ENCODE results near the gene PCID2. TPM values are rescaled to one million over a fixed set of nuclear protein-coding genes. Genes with fewer than 3 reads are reported as not detected.

The PCID2 gene
- total RNA-seq, 1 donor from 2014 or later, result 99.6 TPM

- DNase-seq (ENCODE audit: low spot score), result no peak
- Histone ChIP-seq H3K27ac (no peak overlapping the region), H3K9me3 (ENCODE audit: low read depth) (no peaks in the 10 kb centered on the region), H3K79me2 (ENCODE audit: low read depth) (no peaks in the 10 kb centered on the region), H3K4me3 (no peak overlapping the region), H4K20me1 (ENCODE audit: low read depth) (peaks cover 6% of the 10 kb centered on the region), H3K36me3 (no peaks in the 10 kb centered on the region), H3K4me1 (peaks cover 12% of the 10 kb centered on the region), H3F3A (ENCODE audit: low read depth) (peaks cover 5% of the 10 kb centered on the region), H2AFZ (replicated peaks) (no peak overlapping the region), H3K4me2 (no peak overlapping the region), H3K27me3 (no peaks in the 10 kb centered on the region), H3K9ac (no peak overlapping the region)
- peaks cover 2% of the 10 kb centered on the region for H3K4me1 Mint-ChIP-seq
- H3K4me3 Mint-ChIP-seq, result no peak overlapping the region
- peaks cover 4% of the 10 kb centered on the region for H3K9me3 Mint-ChIP-seq
- peaks cover 31% of the 10 kb centered on the region for H3K36me3 Mint-ChIP-seq
- TF ChIP-seq, protein P1, sequence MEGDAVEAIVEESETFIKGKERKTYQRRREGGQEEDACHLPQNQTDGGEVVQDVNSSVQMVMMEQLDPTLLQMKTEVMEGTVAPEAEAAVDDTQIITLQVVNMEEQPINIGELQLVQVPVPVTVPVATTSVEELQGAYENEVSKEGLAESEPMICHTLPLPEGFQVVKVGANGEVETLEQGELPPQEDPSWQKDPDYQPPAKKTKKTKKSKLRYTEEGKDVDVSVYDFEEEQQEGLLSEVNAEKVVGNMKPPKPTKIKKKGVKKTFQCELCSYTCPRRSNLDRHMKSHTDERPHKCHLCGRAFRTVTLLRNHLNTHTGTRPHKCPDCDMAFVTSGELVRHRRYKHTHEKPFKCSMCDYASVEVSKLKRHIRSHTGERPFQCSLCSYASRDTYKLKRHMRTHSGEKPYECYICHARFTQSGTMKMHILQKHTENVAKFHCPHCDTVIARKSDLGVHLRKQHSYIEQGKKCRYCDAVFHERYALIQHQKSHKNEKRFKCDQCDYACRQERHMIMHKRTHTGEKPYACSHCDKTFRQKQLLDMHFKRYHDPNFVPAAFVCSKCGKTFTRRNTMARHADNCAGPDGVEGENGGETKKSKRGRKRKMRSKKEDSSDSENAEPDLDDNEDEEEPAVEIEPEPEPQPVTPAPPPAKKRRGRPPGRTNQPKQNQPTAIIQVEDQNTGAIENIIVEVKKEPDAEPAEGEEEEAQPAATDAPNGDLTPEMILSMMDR (IDR thresholded peaks at IDR 0.05), result no peak
- TF ChIP-seq EZH2phosphoT487 (IDR thresholded peaks at IDR 0.05), result no peak
- no peak for TF ChIP-seq EZH2 (IDR thresholded peaks at IDR 0.05)
- H3K27me3 Mint-ChIP-seq (ENCODE audit: insufficient read depth, low read depth), result no peaks in the 10 kb centered on the region
- H3K27ac Mint-ChIP-seq, result no peak overlapping the region
Measured at GRCh38 chr13:113171250-113172125, 37.0 kb downstream of the PCID2 start.

DNA sequence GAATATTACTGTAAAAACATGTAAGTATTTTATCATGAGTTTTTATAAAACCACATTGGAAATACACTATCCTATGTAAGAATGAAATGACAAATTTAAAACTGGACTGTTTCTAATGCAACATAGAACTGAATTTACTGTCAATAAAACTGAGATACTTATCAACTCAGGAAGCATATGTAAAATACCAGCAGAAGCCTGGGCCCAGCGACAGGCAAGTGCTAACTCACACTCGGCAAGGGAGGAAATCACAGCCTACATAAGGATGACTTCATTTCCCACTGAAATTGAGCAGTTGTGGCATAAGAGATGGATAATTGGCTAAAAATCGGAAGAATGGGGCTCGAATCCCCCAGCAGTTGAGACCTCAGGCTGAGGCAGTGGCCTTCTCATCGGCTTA lies 38.0 kb downstream of the PCID2 start:
- peaks cover 6% of the 10 kb centered on the region for H4K20me1 ChIP-seq (ENCODE audit: low read depth)
- no peaks in the 10 kb centered on the region for H3K9me3 ChIP-seq (ENCODE audit: low read depth)
- no peak for TF ChIP-seq EZH2phosphoT487 (IDR thresholded peaks at IDR 0.05)
- Mint-ChIP-seq H3K27me3 (ENCODE audit: insufficient read depth, low read depth) (peaks cover 2% of the 10 kb centered on the region), H3K4me3 (no peak overlapping the region), H3K27ac (no peak overlapping the region), H3K36me3 (peaks cover 25% of the 10 kb centered on the region), H3K9me3 (peaks cover 4% of the 10 kb centered on the region), H3K4me1 (no peaks in the 10 kb centered on the region)
- no peaks in the 10 kb centered on the region for H3K79me2 ChIP-seq (ENCODE audit: low read depth)
- H3K27ac ChIP-seq, result no peak overlapping the region
- H3K4me3 ChIP-seq, result no peak overlapping the region
- H3K4me2 ChIP-seq, result peak overlapping the region; percentile 31
- peaks cover 5% of the 10 kb centered on the region for H3F3A ChIP-seq (ENCODE audit: low read depth)
- peak overlapping the region; percentile 38 for H3K9ac ChIP-seq
- no peak overlapping the region for H2AFZ ChIP-seq (replicated peaks)
- DNase-seq (ENCODE audit: low spot score), result no peak
- H3K36me3 ChIP-seq, result no peaks in the 10 kb centered on the region
- H3K4me1 ChIP-seq, result peaks cover 12% of the 10 kb centered on the region
- H3K27me3 ChIP-seq, result no peaks in the 10 kb centered on the region

DNA sequence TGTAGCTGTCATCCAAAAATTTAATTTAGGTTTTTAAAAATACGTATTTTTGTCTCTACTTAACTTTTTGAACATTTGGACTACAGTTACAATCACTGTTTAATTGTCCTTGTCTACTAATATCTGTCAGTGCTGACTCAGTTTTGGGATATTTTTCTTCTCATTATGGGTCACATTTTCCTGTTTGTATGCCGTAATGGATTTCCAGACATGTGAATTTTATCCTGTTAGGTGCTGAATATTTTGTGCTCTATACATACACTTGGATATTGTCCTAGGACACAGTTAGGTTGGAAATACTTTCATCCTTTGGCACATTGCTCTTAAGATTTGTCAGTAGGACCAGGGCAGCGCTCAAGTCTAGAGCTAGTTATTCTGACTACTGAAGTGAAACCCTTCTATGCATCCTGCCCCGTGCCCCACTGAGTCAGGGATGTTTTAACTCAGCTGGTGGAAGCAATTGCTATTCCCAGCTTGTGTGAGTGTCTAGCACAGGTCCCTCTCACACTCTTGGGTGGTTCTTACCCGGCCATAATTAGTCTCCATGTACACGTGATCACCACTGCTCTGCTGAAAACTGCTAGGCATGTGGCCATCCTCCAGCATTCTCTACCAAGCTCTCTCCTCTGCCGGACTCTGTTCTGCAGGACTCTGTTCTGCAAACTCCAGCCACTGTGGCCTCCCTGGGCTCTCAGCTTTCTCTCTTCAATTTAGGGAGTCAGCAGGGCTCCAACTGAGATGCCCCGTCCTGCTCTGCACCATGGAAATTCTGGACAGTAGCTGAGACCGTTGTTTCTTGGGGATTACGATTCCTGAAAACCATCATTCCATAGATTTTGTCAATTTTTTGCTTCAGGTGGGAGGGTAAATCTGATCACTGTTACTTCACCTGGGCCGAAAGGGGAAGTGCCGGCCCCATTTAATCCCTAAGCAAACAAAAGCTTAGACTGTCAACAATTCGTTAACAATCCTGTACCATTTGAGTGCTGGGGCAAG lies 38.9 kb downstream of the PCID2 start:
- no peak for TF ChIP-seq EZH2phosphoT487 (IDR thresholded peaks at IDR 0.05)
- no peak for TF ChIP-seq EZH2 (IDR thresholded peaks at IDR 0.05)
- TF ChIP-seq, protein P1 (IDR thresholded peaks at IDR 0.05), result no peak
- Histone ChIP-seq H3K4me1 (peaks cover 12% of the 10 kb centered on the region), H2AFZ (replicated peaks) (no peak overlapping the region), H3K9me3 (ENCODE audit: low read depth) (no peaks in the 10 kb centered on the region), H3K27ac (peak overlapping the region; percentile 43), H3K79me2 (ENCODE audit: low read depth) (no peaks in the 10 kb centered on the region), H3K4me2 (peak overlapping the region; percentile 31), H3K9ac (no peak overlapping the region), H4K20me1 (ENCODE audit: low read depth) (peaks cover 6% of the 10 kb centered on the region), H3F3A (ENCODE audit: low read depth) (peaks cover 9% of the 10 kb centered on the region), H3K27me3 (no peaks in the 10 kb centered on the region), H3K4me3 (no peak overlapping the region), H3K36me3 (no peaks in the 10 kb centered on the region)
- DNase-seq (ENCODE audit: low spot score), result peak; percentile 28
- peaks cover 4% of the 10 kb centered on the region for H3K9me3 Mint-ChIP-seq
- H3K4me3 Mint-ChIP-seq, result no peak overlapping the region
- H3K4me1 Mint-ChIP-seq, result peaks cover 2% of the 10 kb centered on the region
- peaks cover 21% of the 10 kb centered on the region for H3K36me3 Mint-ChIP-seq
- H3K27ac Mint-ChIP-seq, result no peak overlapping the region
- H3K27me3 Mint-ChIP-seq (ENCODE audit: insufficient read depth, low read depth), result peaks cover 2% of the 10 kb centered on the region
